Upper lobe of left lung (tissue), 4 donors: ENCODE measurements around the gene OTUB1.

Source experiments
- EP300 ChIP-seq, 4 donors: sonication (generic); formaldehyde crosslinking; IDR thresholded peaks; one replicate each; pipeline ENCODE4 v1.5.1; 2017; ENCODE audit warnings: antibody characterized with exemption in 4 of 4, control low read depth in 2 of 4
- POLR2A ChIP-seq, 4 donors: fragments of 450-650 bp; IDR thresholded peaks; one replicate each; pipeline ENCODE4 v1.5.1; 2016 to 2017; ENCODE audit warnings: antibody characterized with exemption in 4 of 4, mild to moderate bottlenecking in 2 of 4
- TF ChIP-seq, protein P1 (sequence below), 6 experiments: fragments of 450-650 bp in 4 of 6; fragments of 200-600 bp in 2 of 6; sonication (generic) in 2 of 6; IDR thresholded peaks; one replicate each; pipeline ENCODE4 v1.5.1; 2016 to 2019; ENCODE audit warnings: antibody characterized with exemption in 6 of 6

DNA sequence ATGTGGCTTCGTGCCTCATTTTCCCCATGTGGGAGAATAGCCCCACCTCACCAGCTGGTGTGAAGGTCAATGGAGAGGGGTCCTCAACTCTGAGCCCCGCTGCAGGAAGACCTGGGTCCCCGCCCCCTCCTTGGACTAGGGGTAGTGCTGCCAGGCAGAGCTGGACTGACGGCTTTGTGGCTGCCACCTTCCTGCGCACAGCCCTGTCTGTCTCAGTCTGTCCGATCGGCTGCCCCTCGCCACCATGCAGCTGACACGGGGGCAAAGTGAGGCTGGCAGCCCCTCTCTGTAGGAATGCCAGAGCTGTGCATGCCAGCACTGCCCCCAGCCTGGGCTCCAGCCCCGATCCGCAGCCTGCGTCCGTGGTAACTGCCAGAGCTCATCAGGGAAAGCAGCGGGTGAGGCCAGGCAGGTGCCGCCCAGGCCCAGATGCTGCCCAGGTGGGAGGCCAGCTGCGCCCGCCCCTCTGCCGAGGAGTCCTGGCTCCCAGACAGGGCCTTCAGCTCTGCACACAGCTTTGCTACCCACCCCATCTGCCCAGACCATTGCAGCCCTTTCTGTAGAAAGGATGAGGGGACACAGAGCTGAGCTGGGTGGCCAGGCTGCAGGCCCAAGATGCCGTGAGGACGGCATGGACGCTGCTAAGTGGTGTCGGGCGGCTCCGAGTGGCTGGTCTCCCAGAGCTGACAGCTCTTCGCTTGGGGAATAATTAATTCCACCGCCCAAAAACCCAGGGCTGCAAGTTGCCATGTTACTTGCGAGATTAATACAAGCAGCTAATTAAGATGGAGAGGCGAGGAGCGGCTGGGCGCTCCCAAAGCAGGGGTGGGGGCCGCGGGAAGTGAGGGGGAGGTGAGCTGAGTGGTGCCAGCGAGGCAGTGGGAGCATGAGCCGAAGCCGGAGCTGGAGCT, 30.0 kb downstream of the OTUB1 start:
- TF ChIP-seq, protein P1, sequence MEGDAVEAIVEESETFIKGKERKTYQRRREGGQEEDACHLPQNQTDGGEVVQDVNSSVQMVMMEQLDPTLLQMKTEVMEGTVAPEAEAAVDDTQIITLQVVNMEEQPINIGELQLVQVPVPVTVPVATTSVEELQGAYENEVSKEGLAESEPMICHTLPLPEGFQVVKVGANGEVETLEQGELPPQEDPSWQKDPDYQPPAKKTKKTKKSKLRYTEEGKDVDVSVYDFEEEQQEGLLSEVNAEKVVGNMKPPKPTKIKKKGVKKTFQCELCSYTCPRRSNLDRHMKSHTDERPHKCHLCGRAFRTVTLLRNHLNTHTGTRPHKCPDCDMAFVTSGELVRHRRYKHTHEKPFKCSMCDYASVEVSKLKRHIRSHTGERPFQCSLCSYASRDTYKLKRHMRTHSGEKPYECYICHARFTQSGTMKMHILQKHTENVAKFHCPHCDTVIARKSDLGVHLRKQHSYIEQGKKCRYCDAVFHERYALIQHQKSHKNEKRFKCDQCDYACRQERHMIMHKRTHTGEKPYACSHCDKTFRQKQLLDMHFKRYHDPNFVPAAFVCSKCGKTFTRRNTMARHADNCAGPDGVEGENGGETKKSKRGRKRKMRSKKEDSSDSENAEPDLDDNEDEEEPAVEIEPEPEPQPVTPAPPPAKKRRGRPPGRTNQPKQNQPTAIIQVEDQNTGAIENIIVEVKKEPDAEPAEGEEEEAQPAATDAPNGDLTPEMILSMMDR (IDR thresholded peaks at IDR 0.05), result no peak
- no peak for TF ChIP-seq POLR2A (IDR thresholded peaks at IDR 0.05)
- TF ChIP-seq EP300 (IDR thresholded peaks at IDR 0.05), result no peak
